Measurements from ENCODE around the gene TTLL5.

Gene TTLL5

GRCh38 chr14:75660630-75661498 is at the start of gene TTLL5, which contains the start of gene ERG28:
TSS of gene TTLL5 (plus strand) at chr14:75661246. CDS start at chr14:75663150, 1,904 bp downstream.
TSS of gene ERG28 (minus strand) at chr14:75660876. CDS start at chr14:75657502, 3,374 bp downstream.
- no peak for TF ChIP-seq GATA3 (IDR thresholded peaks at IDR 0.05; ENCODE audit: low read depth, low read length)
- TF ChIP-seq GATA2 (IDR thresholded peaks at IDR 0.05; ENCODE audit: low read depth, low read length) = no peak

- TF ChIP-seq GATA3 (IDR thresholded peaks at IDR 0.05; ENCODE audit: low read depth, low read length) = no peak
- no peak for TF ChIP-seq GATA2 (IDR thresholded peaks at IDR 0.05; ENCODE audit: low read depth, low read length)
Measured at GRCh38 chr14:75612157-75612556, 48.9 kb upstream of the TTLL5 start.

GRCh38 chr14:75614179-75614578 is 46.9 kb upstream of the TTLL5 start:
- TF ChIP-seq GATA3 (IDR thresholded peaks at IDR 0.05; ENCODE audit: low read depth, low read length) (no peak), GATA2 (IDR thresholded peaks at IDR 0.05; ENCODE audit: low read depth, low read length) (no peak)

GRCh38 chr14:75615200-75615599 is 45.8 kb upstream of the TTLL5 start:
- no peak for TF ChIP-seq GATA2 (IDR thresholded peaks at IDR 0.05; ENCODE audit: low read depth, low read length)
- no peak for TF ChIP-seq GATA3 (IDR thresholded peaks at IDR 0.05; ENCODE audit: low read depth, low read length)

- no peak for TF ChIP-seq GATA2 (IDR thresholded peaks at IDR 0.05; ENCODE audit: low read depth, low read length)
- TF ChIP-seq GATA3 (IDR thresholded peaks at IDR 0.05; ENCODE audit: low read depth, low read length) = no peak
Measured at GRCh38 chr14:75619548-75619947, 41.5 kb upstream of the TTLL5 start.

- TF ChIP-seq GATA3 (IDR thresholded peaks at IDR 0.05; ENCODE audit: low read depth, low read length) = no peak
- TF ChIP-seq GATA2 (IDR thresholded peaks at IDR 0.05; ENCODE audit: low read depth, low read length) = no peak
Measured at GRCh38 chr14:75625034-75625433, 36.0 kb upstream of the TTLL5 start.

- no peak for TF ChIP-seq GATA3 (IDR thresholded peaks at IDR 0.05; ENCODE audit: low read depth, low read length)
Measured at GRCh38 chr14:75626396-75626795, 34.6 kb upstream of the TTLL5 start.

GRCh38 chr14:75626863-75627262 is 34.2 kb upstream of the TTLL5 start:
- TF ChIP-seq GATA2 (IDR thresholded peaks at IDR 0.05; ENCODE audit: low read depth, low read length) (no peak), GATA3 (IDR thresholded peaks at IDR 0.05; ENCODE audit: low read depth, low read length) (no peak)

- no peak for TF ChIP-seq GATA3 (IDR thresholded peaks at IDR 0.05; ENCODE audit: low read depth, low read length)
- TF ChIP-seq GATA2 (IDR thresholded peaks at IDR 0.05; ENCODE audit: low read depth, low read length) = no peak
Measured at GRCh38 chr14:75627406-75627805, 33.6 kb upstream of the TTLL5 start.

GRCh38 chr14:75628816-75629215 is 32.2 kb upstream of the TTLL5 start:
- TF ChIP-seq GATA2 (IDR thresholded peaks at IDR 0.05; ENCODE audit: low read depth, low read length) = no peak
- TF ChIP-seq GATA3 (IDR thresholded peaks at IDR 0.05; ENCODE audit: low read depth, low read length) = no peak

- TF ChIP-seq GATA3 (IDR thresholded peaks at IDR 0.05; ENCODE audit: low read depth, low read length) = no peak
Measured at GRCh38 chr14:75630695-75631452, 30.2 kb upstream of the TTLL5 start.

- TF ChIP-seq GATA3 (IDR thresholded peaks at IDR 0.05; ENCODE audit: low read depth, low read length) (no peak), GATA2 (IDR thresholded peaks at IDR 0.05; ENCODE audit: low read depth, low read length) (no peak)
Measured at GRCh38 chr14:75631453-75631831, 29.6 kb upstream of the TTLL5 start.

- no peak for TF ChIP-seq GATA3 (IDR thresholded peaks at IDR 0.05; ENCODE audit: low read depth, low read length)
- TF ChIP-seq GATA2 (IDR thresholded peaks at IDR 0.05; ENCODE audit: low read depth, low read length) = no peak
Measured at GRCh38 chr14:75634848-75635247, 26.2 kb upstream of the TTLL5 start.

GRCh38 chr14:75636100-75636692 is 24.9 kb upstream of the TTLL5 start:
- no peak; the same call in 1 of the 2 replicates for TF ChIP-seq GATA2 (IDR thresholded peaks at IDR 0.05; ENCODE audit: low read depth, low read length)
- no peak for TF ChIP-seq GATA3 (IDR thresholded peaks at IDR 0.05; ENCODE audit: low read depth, low read length)
